SU-DHL-6 (cell line): Measurements from ENCODE around the gene TMA7.

Experiments
- EZH2phosphoT487 ChIP-seq: fragments of 200-600 bp; sonication (generic), shearing (Covaris generic); conservative IDR thresholded peaks from 2 replicates; pipeline ENCODE4 v1.6.1; 2018; ENCODE audit warnings: mild to moderate bottlenecking, antibody characterized with exemption, low read length, moderate library complexity, mixed read lengths
- TF ChIP-seq, protein P1 (sequence below): fragments of 200-600 bp; sonication (generic); IDR thresholded peaks from one replicate; pipeline ENCODE4 v1.5.1; 2017; ENCODE audit warnings: antibody characterized with exemption, mild to moderate bottlenecking, low read length, moderate library complexity; ENCODE audit not compliant: insufficient read depth, poor library complexity, severe bottlenecking

DNA sequence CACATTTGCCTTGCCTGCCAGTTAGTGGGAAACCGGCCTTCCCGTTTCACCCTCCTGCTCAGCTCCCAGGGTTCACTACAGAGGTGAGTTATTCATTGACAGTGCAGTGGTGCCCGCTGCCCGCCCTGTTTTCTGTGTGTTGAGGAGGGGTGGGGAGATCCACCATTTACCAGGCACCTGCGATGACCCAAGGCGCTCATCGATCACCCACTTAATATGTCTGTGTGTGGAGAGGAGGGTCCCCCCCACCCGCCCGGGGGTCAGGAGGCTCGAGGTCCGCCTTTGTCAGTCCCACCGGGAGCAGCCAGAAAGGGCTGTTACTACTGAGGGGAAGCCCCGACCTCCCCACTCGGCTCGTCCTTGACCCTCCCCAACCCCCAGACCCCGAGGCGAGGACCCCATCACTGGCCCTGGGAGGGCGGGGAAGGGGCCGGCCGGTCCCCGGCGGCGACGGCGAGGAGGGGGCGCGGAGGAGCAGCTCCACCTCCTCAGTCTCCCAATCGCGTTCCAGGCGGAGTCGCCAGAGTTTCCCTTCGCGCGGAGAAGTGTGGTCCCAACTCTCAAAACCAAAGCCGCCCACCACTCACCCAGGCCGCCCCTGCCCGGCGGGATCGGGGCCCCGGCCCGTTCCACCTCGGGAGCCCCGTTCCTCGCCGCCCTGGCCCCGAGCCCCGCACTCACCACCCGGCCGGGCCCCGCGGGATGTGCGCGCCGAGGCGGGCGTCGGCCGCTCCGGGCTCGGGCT, 11.3 kb upstream of the TMA7 start:
- TF ChIP-seq, protein P1, sequence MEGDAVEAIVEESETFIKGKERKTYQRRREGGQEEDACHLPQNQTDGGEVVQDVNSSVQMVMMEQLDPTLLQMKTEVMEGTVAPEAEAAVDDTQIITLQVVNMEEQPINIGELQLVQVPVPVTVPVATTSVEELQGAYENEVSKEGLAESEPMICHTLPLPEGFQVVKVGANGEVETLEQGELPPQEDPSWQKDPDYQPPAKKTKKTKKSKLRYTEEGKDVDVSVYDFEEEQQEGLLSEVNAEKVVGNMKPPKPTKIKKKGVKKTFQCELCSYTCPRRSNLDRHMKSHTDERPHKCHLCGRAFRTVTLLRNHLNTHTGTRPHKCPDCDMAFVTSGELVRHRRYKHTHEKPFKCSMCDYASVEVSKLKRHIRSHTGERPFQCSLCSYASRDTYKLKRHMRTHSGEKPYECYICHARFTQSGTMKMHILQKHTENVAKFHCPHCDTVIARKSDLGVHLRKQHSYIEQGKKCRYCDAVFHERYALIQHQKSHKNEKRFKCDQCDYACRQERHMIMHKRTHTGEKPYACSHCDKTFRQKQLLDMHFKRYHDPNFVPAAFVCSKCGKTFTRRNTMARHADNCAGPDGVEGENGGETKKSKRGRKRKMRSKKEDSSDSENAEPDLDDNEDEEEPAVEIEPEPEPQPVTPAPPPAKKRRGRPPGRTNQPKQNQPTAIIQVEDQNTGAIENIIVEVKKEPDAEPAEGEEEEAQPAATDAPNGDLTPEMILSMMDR, result no peak
- TF ChIP-seq EZH2phosphoT487, result peak; percentile 99
